Activated naive CD8-positive, alpha-beta T cell (primary cell): ENCODE measurements around the gene SEZ6.

ENCODE experiments used
- H3K27ac Mint-ChIP-seq: one replicate; pipeline ENCODE4 v1.8.0; 2021; ENCODE audit warnings: mixed read lengths
- H3K27me3 Mint-ChIP-seq: one replicate; pipeline ENCODE4 v1.8.0; 2021; ENCODE audit warnings: mixed read lengths
- H3K36me3 Mint-ChIP-seq: one replicate; pipeline ENCODE4 v1.8.0; 2021; ENCODE audit warnings: mixed read lengths
- H3K4me1 Mint-ChIP-seq: one replicate; pipeline ENCODE4 v1.8.0; 2021; ENCODE audit warnings: low read depth, mixed read lengths
- H3K4me3 Mint-ChIP-seq: one replicate; pipeline ENCODE4 v1.8.0; 2021; ENCODE audit warnings: mild to moderate bottlenecking, mixed read lengths
- H3K9me3 Mint-ChIP-seq: one replicate; pipeline ENCODE4 v1.8.0; 2021; ENCODE audit warnings: low read depth, mixed read lengths

Gene SEZ6

GRCh38 chr17:29041571-29041970 is 35.7 kb upstream of the SEZ6 start:
- H3K36me3 Mint-ChIP-seq, result no peaks in the 10 kb centered on the region
- peaks cover 4% of the 10 kb centered on the region for H3K4me1 Mint-ChIP-seq
- no peak overlapping the region for H3K27ac Mint-ChIP-seq
- H3K4me3 Mint-ChIP-seq, result no peak overlapping the region
- H3K9me3 Mint-ChIP-seq, result no peaks in the 10 kb centered on the region
- no peaks in the 10 kb centered on the region for H3K27me3 Mint-ChIP-seq

GRCh38 chr17:29041091-29041490 is 35.3 kb upstream of the SEZ6 start:
- Mint-ChIP-seq H3K4me1 (peaks cover 4% of the 10 kb centered on the region), H3K4me3 (no peak overlapping the region), H3K9me3 (no peaks in the 10 kb centered on the region), H3K27me3 (peaks cover 3% of the 10 kb centered on the region), H3K27ac (no peak overlapping the region), H3K36me3 (no peaks in the 10 kb centered on the region)

GRCh38 chr17:29039764-29040598 is 34.1 kb upstream of the SEZ6 start:
- peaks cover 3% of the 10 kb centered on the region for H3K9me3 Mint-ChIP-seq

GRCh38 chr17:29038085-29038795 is 32.4 kb upstream of the SEZ6 start:
- H3K9me3 Mint-ChIP-seq, result peaks cover 15% of the 10 kb centered on the region
- H3K4me3 Mint-ChIP-seq, result no peak overlapping the region
- H3K27me3 Mint-ChIP-seq, result peaks cover 16% of the 10 kb centered on the region
- peaks cover 4% of the 10 kb centered on the region for H3K4me1 Mint-ChIP-seq
- no peak overlapping the region for H3K27ac Mint-ChIP-seq
- no peaks in the 10 kb centered on the region for H3K36me3 Mint-ChIP-seq

More at GRCh38 chr17:29039764-29040598, 34.1 kb upstream of the SEZ6 start:
- Mint-ChIP-seq H3K27ac (no peak overlapping the region), H3K36me3 (no peaks in the 10 kb centered on the region), H3K4me3 (no peak overlapping the region), H3K4me1 (peaks cover 4% of the 10 kb centered on the region), H3K27me3 (peaks cover 9% of the 10 kb centered on the region)

- no peak overlapping the region for H3K27ac Mint-ChIP-seq
- peaks cover 4% of the 10 kb centered on the region for H3K4me1 Mint-ChIP-seq
- no peak overlapping the region for H3K4me3 Mint-ChIP-seq
- H3K27me3 Mint-ChIP-seq, result peaks cover 19% of the 10 kb centered on the region
- H3K9me3 Mint-ChIP-seq, result peaks cover 15% of the 10 kb centered on the region
- H3K36me3 Mint-ChIP-seq, result no peaks in the 10 kb centered on the region
Measured at GRCh38 chr17:29037739-29038084, 31.9 kb upstream of the SEZ6 start.

- peaks cover 26% of the 10 kb centered on the region for H3K27me3 Mint-ChIP-seq
- no peak overlapping the region for H3K27ac Mint-ChIP-seq
Measured at GRCh38 chr17:29036584-29036983, 30.8 kb upstream of the SEZ6 start.

GRCh38 chr17:29034510-29034909 is 28.7 kb upstream of the SEZ6 start:
- Mint-ChIP-seq H3K36me3 (no peaks in the 10 kb centered on the region), H3K27ac (no peak overlapping the region), H3K4me1 (no peaks in the 10 kb centered on the region), H3K4me3 (no peak overlapping the region), H3K27me3 (peaks cover 27% of the 10 kb centered on the region), H3K9me3 (peaks cover 15% of the 10 kb centered on the region)

More at GRCh38 chr17:29036584-29036983, 30.8 kb upstream of the SEZ6 start:
- Mint-ChIP-seq H3K9me3 (peaks cover 15% of the 10 kb centered on the region), H3K4me3 (no peak overlapping the region), H3K4me1 (no peaks in the 10 kb centered on the region), H3K36me3 (no peaks in the 10 kb centered on the region)

- no peak overlapping the region for H3K27ac Mint-ChIP-seq
- no peak overlapping the region for H3K4me3 Mint-ChIP-seq
- peaks cover 15% of the 10 kb centered on the region for H3K9me3 Mint-ChIP-seq
- H3K27me3 Mint-ChIP-seq, result peaks cover 29% of the 10 kb centered on the region
- no peaks in the 10 kb centered on the region for H3K36me3 Mint-ChIP-seq
- no peaks in the 10 kb centered on the region for H3K4me1 Mint-ChIP-seq
Measured at GRCh38 chr17:29032857-29033197, 27.0 kb upstream of the SEZ6 start.

GRCh38 chr17:29032013-29032856 is 26.4 kb upstream of the SEZ6 start:
- peaks cover 29% of the 10 kb centered on the region for H3K27me3 Mint-ChIP-seq
- no peak overlapping the region for H3K27ac Mint-ChIP-seq
- H3K4me3 Mint-ChIP-seq, result no peak overlapping the region
- H3K9me3 Mint-ChIP-seq, result peaks cover 15% of the 10 kb centered on the region
- no peaks in the 10 kb centered on the region for H3K4me1 Mint-ChIP-seq
- no peaks in the 10 kb centered on the region for H3K36me3 Mint-ChIP-seq

GRCh38 chr17:29031488-29031887 is 25.7 kb upstream of the SEZ6 start:
- Mint-ChIP-seq H3K27me3 (peaks cover 30% of the 10 kb centered on the region), H3K9me3 (peaks cover 15% of the 10 kb centered on the region), H3K27ac (no peak overlapping the region), H3K4me1 (no peaks in the 10 kb centered on the region), H3K4me3 (no peak overlapping the region), H3K36me3 (no peaks in the 10 kb centered on the region)

- Mint-ChIP-seq H3K27me3 (peaks cover 27% of the 10 kb centered on the region), H3K27ac (no peak overlapping the region), H3K36me3 (peaks cover 3% of the 10 kb centered on the region), H3K9me3 (no peaks in the 10 kb centered on the region), H3K4me1 (peaks cover 6% of the 10 kb centered on the region), H3K4me3 (no peak overlapping the region)
Measured at GRCh38 chr17:29024316-29024952, 18.6 kb upstream of the SEZ6 start.

- H3K27ac Mint-ChIP-seq, result no peak overlapping the region
- H3K4me1 Mint-ChIP-seq, result peaks cover 13% of the 10 kb centered on the region
- H3K36me3 Mint-ChIP-seq, result peaks cover 3% of the 10 kb centered on the region
- no peak overlapping the region for H3K4me3 Mint-ChIP-seq
- peaks cover 37% of the 10 kb centered on the region for H3K27me3 Mint-ChIP-seq
- H3K9me3 Mint-ChIP-seq, result no peaks in the 10 kb centered on the region
Measured at GRCh38 chr17:29022074-29022473, 16.2 kb upstream of the SEZ6 start.

GRCh38 chr17:29021226-29021625 is 15.4 kb upstream of the SEZ6 start:
- Mint-ChIP-seq H3K4me1 (peaks cover 13% of the 10 kb centered on the region), H3K9me3 (no peaks in the 10 kb centered on the region), H3K27ac (no peak overlapping the region), H3K27me3 (peaks cover 36% of the 10 kb centered on the region), H3K4me3 (no peak overlapping the region), H3K36me3 (peaks cover 3% of the 10 kb centered on the region)

GRCh38 chr17:29020576-29020975 is 14.7 kb upstream of the SEZ6 start:
- H3K27ac Mint-ChIP-seq, result no peak overlapping the region
- peaks cover 3% of the 10 kb centered on the region for H3K36me3 Mint-ChIP-seq
- H3K4me3 Mint-ChIP-seq, result no peak overlapping the region
- peaks cover 34% of the 10 kb centered on the region for H3K27me3 Mint-ChIP-seq
- peaks cover 13% of the 10 kb centered on the region for H3K4me1 Mint-ChIP-seq
- no peaks in the 10 kb centered on the region for H3K9me3 Mint-ChIP-seq
